PFSK-1 (cell line): ENCODE measurements around the gene RYR2.

Source experiments
- POLR2AphosphoS5 ChIP-seq: IDR thresholded peaks from 2 replicates; pipeline ENCODE4 v1.6.1; 2012; ENCODE audit warnings: low read depth, mild to moderate bottlenecking, control low read depth, low read length, moderate library complexity
- SIN3A ChIP-seq: IDR thresholded peaks from 2 replicates; pipeline ENCODE4 v1.6.1; 2012; ENCODE audit warnings: mild to moderate bottlenecking, low read length, moderate library complexity, borderline replicate concordance; ENCODE audit not compliant: insufficient read depth
- TAF1 ChIP-seq: IDR thresholded peaks from 2 replicates; pipeline ENCODE4 v1.6.1; 2012; ENCODE audit warnings: low read length, control low read depth, borderline replicate concordance; ENCODE audit not compliant: insufficient read depth
- TF ChIP-seq, protein P1 (sequence below), 2 experiments: IDR thresholded peaks; 2 replicates each; pipeline versions ENCODE4 v1.6.1 to v1.8.0; 2011 to 2012; ENCODE audit warnings: low read depth in 2 of 2, low read length in 2 of 2, control low read depth in 1 of 2, inconsistent platforms in 1 of 2, mild to moderate bottlenecking in 1 of 2, moderate library complexity in 1 of 2; ENCODE audit not compliant: insufficient read depth in 1 of 2

DNA sequence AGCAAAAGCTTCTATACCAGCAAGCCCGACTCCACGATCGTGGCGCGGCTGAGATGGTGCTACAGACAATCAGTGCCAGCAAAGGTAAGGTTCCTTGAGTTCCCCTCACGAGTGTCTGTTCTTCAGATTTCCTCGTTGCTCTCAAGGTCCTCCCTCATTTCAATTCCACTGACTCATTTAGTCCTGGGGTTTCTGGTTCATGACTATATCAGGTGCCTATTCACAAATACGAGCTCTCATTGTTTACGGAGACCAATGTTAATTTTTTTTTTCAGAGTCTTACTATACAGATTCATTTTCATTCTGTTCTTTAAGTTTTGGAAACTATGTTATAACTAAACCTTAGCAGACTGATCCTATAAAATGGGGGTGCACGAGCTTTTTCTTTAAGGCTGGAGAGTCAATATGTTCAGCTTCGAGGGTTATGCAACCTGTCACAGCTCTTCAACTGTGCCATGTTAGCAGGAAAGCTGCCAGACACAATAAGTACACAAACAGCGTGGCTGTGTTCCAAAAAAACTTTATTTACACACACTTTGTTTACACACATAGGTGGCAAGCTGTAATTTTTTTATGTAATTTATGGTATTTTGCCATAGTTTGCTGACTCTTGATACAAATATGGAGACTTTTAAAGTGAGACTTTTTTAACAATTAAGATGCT is 714.5 kb downstream of the RYR2 start:
- no peak for TF ChIP-seq TAF1
- TF ChIP-seq, protein P1, sequence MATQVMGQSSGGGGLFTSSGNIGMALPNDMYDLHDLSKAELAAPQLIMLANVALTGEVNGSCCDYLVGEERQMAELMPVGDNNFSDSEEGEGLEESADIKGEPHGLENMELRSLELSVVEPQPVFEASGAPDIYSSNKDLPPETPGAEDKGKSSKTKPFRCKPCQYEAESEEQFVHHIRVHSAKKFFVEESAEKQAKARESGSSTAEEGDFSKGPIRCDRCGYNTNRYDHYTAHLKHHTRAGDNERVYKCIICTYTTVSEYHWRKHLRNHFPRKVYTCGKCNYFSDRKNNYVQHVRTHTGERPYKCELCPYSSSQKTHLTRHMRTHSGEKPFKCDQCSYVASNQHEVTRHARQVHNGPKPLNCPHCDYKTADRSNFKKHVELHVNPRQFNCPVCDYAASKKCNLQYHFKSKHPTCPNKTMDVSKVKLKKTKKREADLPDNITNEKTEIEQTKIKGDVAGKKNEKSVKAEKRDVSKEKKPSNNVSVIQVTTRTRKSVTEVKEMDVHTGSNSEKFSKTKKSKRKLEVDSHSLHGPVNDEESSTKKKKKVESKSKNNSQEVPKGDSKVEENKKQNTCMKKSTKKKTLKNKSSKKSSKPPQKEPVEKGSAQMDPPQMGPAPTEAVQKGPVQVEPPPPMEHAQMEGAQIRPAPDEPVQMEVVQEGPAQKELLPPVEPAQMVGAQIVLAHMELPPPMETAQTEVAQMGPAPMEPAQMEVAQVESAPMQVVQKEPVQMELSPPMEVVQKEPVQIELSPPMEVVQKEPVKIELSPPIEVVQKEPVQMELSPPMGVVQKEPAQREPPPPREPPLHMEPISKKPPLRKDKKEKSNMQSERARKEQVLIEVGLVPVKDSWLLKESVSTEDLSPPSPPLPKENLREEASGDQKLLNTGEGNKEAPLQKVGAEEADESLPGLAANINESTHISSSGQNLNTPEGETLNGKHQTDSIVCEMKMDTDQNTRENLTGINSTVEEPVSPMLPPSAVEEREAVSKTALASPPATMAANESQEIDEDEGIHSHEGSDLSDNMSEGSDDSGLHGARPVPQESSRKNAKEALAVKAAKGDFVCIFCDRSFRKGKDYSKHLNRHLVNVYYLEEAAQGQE (IDR thresholded peaks at IDR 0.05; ENCODE audit: insufficient read depth in 1 of 2, low read depth in 2 of 2, low read length in 2 of 2): no peak
- no peak for TF ChIP-seq POLR2AphosphoS5
- TF ChIP-seq SIN3A: no peak
